ENCODE data around the gene VPS8. TPM values are rescaled to one million over a fixed set of nuclear protein-coding genes. Genes with fewer than 3 reads are reported as not detected.
A peak's percentile ranks its signal among the peaks of the same experiment; 100 is the strongest.

The VPS8 gene
- total and polyA plus RNA-seq, 4 experiments from 2014 or later, result 23.0 to 85.9 (median 60.2) TPM

- no peak overlapping the region for H3K4me3 Mint-ChIP-seq
- intact Hi-C loops (cut with micrococcal nuclease), result no loop called here
- no peaks in the 10 kb centered on the region for H3K36me3 ChIP-seq (ENCODE audit: insufficient read depth, low read length)
- no peaks in the 10 kb centered on the region for H3K9me3 ChIP-seq (ENCODE audit: control insufficient read depth in 1 of 2, low read length in 2 of 2)
- no peak overlapping the region for H3K27ac Mint-ChIP-seq
- H3K27me3 Mint-ChIP-seq, result peaks cover 13 to 16% of the 10 kb centered on the region in 2 donors
- H3K9me3 Mint-ChIP-seq, result no peaks in the 10 kb centered on the region
- no peak for DNase-seq
- CTCF ChIA-PET (ENCODE audit: partially characterized antibody), result interaction anchor here (1.4 to 5.2 kb wide), 6 partner anchors 10 to 248 kb away, joined by 5 to 29 read pairs (median 10); partner anchors contain the start of gene EPHB3
- H3K27me3 ChIP-seq (ENCODE audit: insufficient read depth, low read length), result no peaks in the 10 kb centered on the region
- H3K27ac ChIP-seq (ENCODE audit: low read depth, low read length), result no peak overlapping the region
- no peak overlapping the region for H3K4me3 ChIP-seq (ENCODE audit: low read length in 2 of 2)
- H3K36me3 Mint-ChIP-seq, result no peaks in the 10 kb centered on the region
- POLR2A ChIA-PET (ENCODE audit: partially characterized antibody), result interaction anchor here (0.6 to 1.4 kb wide), 2 partner anchors 81 to 244 kb away, joined by 3 read pairs; partner anchors contain the start of gene EPHB3
- no peaks in the 10 kb centered on the region for H3K4me1 Mint-ChIP-seq
- H3K4me1 ChIP-seq (ENCODE audit: insufficient read depth, low read length), result no peaks in the 10 kb centered on the region
These were observed 7.2 kb upstream of the VPS8 start for GRCh38 chr3:184804801-184805200.

- POLR2A ChIA-PET (ENCODE audit: partially characterized antibody), result interaction anchor here (0.6 kb wide), 1 partner anchor 82 kb away, joined by 3 read pairs; no protein-coding TSS in a partner anchor
- CTCF ChIA-PET (ENCODE audit: partially characterized antibody), result interaction anchor here (1.4 to 5.2 kb wide), 4 partner anchors 9 to 244 kb away, joined by 5 to 29 read pairs (median 8); partner anchors contain the start of gene EPHB3
These were observed 6.5 kb upstream of the VPS8 start for GRCh38 chr3:184805351-184806038.

GRCh38 chr3:184806567-184807271, 5.2 kb upstream of the VPS8 start:
- H3K27me3 Mint-ChIP-seq, result peaks cover 4 to 7% of the 10 kb centered on the region in 2 donors
- no peaks in the 10 kb centered on the region for H3K36me3 Mint-ChIP-seq
- H3K9me3 ChIP-seq (ENCODE audit: control insufficient read depth in 1 of 2, low read length in 2 of 2), result no peaks in the 10 kb centered on the region
- H3K27ac Mint-ChIP-seq, result no peak overlapping the region
- no peak overlapping the region for H3K4me3 Mint-ChIP-seq
- DNase-seq, result no peak
- H3K27ac ChIP-seq (ENCODE audit: low read depth, low read length), result no peak overlapping the region
- no peak overlapping the region for H3K4me3 ChIP-seq (ENCODE audit: low read length in 2 of 2)
- no peaks in the 10 kb centered on the region for H3K36me3 ChIP-seq (ENCODE audit: insufficient read depth, low read length)
- ChIA-PET POLR2A (ENCODE audit: partially characterized antibody) (no interaction called here), CTCF (ENCODE audit: partially characterized antibody) (interaction anchor here (1.0 kb wide), 1 partner anchor 28 kb away, joined by 3 read pairs; no protein-coding TSS in a partner anchor)
- peaks cover 10% of the 10 kb centered on the region for H3K4me1 ChIP-seq (ENCODE audit: insufficient read depth, low read length)
- H3K9me3 Mint-ChIP-seq, result no peaks in the 10 kb centered on the region
- intact Hi-C loops (cut with micrococcal nuclease), result no loop called here
- H3K4me1 Mint-ChIP-seq, result peaks cover 3 to 10% (median 5%) of the 10 kb centered on the region in 4 donors
- no peaks in the 10 kb centered on the region for H3K27me3 ChIP-seq (ENCODE audit: insufficient read depth, low read length)

More at GRCh38 chr3:184805351-184806038, 6.5 kb upstream of the VPS8 start:
- Mint-ChIP-seq H3K9me3 (no peaks in the 10 kb centered on the region), H3K27ac (no peak overlapping the region), H3K36me3 (no peaks in the 10 kb centered on the region), H3K4me3 (no peak overlapping the region), H3K27me3 (peaks cover 10 to 16% of the 10 kb centered on the region in 2 donors), H3K4me1 (no peaks in the 10 kb centered on the region)
- no peaks in the 10 kb centered on the region for H3K9me3 ChIP-seq (ENCODE audit: control insufficient read depth in 1 of 2, low read length in 2 of 2)
- H3K4me3 ChIP-seq (ENCODE audit: low read length in 2 of 2), result no peak overlapping the region
- intact Hi-C loops (cut with micrococcal nuclease), result no loop called here
- no peak for DNase-seq
- no peaks in the 10 kb centered on the region for H3K4me1 ChIP-seq (ENCODE audit: insufficient read depth, low read length)
- no peak overlapping the region for H3K27ac ChIP-seq (ENCODE audit: low read depth, low read length)
- H3K27me3 ChIP-seq (ENCODE audit: insufficient read depth, low read length), result no peaks in the 10 kb centered on the region
- no peaks in the 10 kb centered on the region for H3K36me3 ChIP-seq (ENCODE audit: insufficient read depth, low read length)

- Histone ChIP-seq H3K27ac (ENCODE audit: low read depth, low read length) (no peak overlapping the region), H3K9me3 (ENCODE audit: control insufficient read depth in 1 of 2, low read length in 2 of 2) (no peaks in the 10 kb centered on the region), H3K36me3 (ENCODE audit: insufficient read depth, low read length) (no peaks in the 10 kb centered on the region), H3K4me1 (ENCODE audit: insufficient read depth, low read length) (peaks cover 13% of the 10 kb centered on the region), H3K27me3 (ENCODE audit: insufficient read depth, low read length) (no peaks in the 10 kb centered on the region), H3K4me3 (ENCODE audit: low read length in 2 of 2) (no peak overlapping the region)
- Mint-ChIP-seq H3K36me3 (peaks cover 0 to 4% of the 10 kb centered on the region in 2 donors), H3K9me3 (peaks cover 0 to 3% (median 0%) of the 10 kb centered on the region in 8 donors), H3K27me3 (peaks cover 6 to 7% of the 10 kb centered on the region in 2 donors), H3K27ac (no peak overlapping the region), H3K4me1 (peaks cover 7 to 16% (median 10%) of the 10 kb centered on the region in 4 donors), H3K4me3 (no peak overlapping the region)
- CTCF ChIA-PET (ENCODE audit: partially characterized antibody), result interaction anchor here (1.0 kb wide), 1 partner anchor 29 kb away, joined by 3 read pairs; no protein-coding TSS in a partner anchor
- intact Hi-C loops (cut with micrococcal nuclease), result no loop called here
- POLR2A ChIA-PET (ENCODE audit: partially characterized antibody), result no interaction called here
- no peak for DNase-seq
These were observed 4.4 kb upstream of the VPS8 start for GRCh38 chr3:184807549-184807948.

GRCh38 chr3:184808021-184808420, 3.9 kb upstream of the VPS8 start:
- Histone ChIP-seq H3K27me3 (ENCODE audit: insufficient read depth, low read length) (no peaks in the 10 kb centered on the region), H3K36me3 (ENCODE audit: insufficient read depth, low read length) (no peaks in the 10 kb centered on the region), H3K4me3 (ENCODE audit: low read length in 2 of 2) (no peak overlapping the region), H3K4me1 (ENCODE audit: insufficient read depth, low read length) (peaks cover 18% of the 10 kb centered on the region), H3K27ac (ENCODE audit: low read depth, low read length) (no peak overlapping the region), H3K9me3 (ENCODE audit: control insufficient read depth in 1 of 2, low read length in 2 of 2) (no peaks in the 10 kb centered on the region)
- Mint-ChIP-seq H3K36me3 (peaks cover 0 to 4% of the 10 kb centered on the region in 2 donors), H3K9me3 (peaks cover 0 to 3% (median 0%) of the 10 kb centered on the region in 8 donors), H3K4me1 (peaks cover 9 to 20% (median 14%) of the 10 kb centered on the region in 4 donors), H3K27me3 (peaks cover 6 to 7% of the 10 kb centered on the region in 2 donors), H3K4me3 (no peak overlapping the region), H3K27ac (no peak overlapping the region)
- CTCF ChIA-PET (ENCODE audit: partially characterized antibody), result interaction anchor here (0.7 to 1.1 kb wide), 4 partner anchors 29 to 294 kb away, joined by 3 read pairs; no protein-coding TSS in a partner anchor
- intact Hi-C loops (cut with micrococcal nuclease), result no loop called here
- POLR2A ChIA-PET (ENCODE audit: partially characterized antibody), result no interaction called here
- no peak for DNase-seq

- no peak for DNase-seq
- peaks cover 37% of the 10 kb centered on the region for H3K4me1 ChIP-seq (ENCODE audit: insufficient read depth, low read length)
- H3K9me3 ChIP-seq (ENCODE audit: control insufficient read depth in 1 of 2, low read length in 2 of 2), result no peaks in the 10 kb centered on the region
- H3K9me3 Mint-ChIP-seq, result peaks cover 0 to 3% (median 0%) of the 10 kb centered on the region in 8 donors
- no peaks in the 10 kb centered on the region for H3K36me3 ChIP-seq (ENCODE audit: insufficient read depth, low read length)
- CTCF ChIA-PET (ENCODE audit: partially characterized antibody), result interaction anchor here (0.9 to 2.4 kb wide), 2 partner anchors 8 to 249 kb away, joined by 3 to 12 read pairs; partner anchors contain the start of gene EPHB3
- no peak overlapping the region for H3K4me3 Mint-ChIP-seq
- no peak overlapping the region for H3K4me3 ChIP-seq (ENCODE audit: low read length in 2 of 2)
- intact Hi-C loops (cut with micrococcal nuclease), result loop anchor here (5.0 kb wide), 3 partner anchors 98 to 777 kb away; partner anchors contain the start of genes CLCN2, MAGEF1, POLR2H and SENP2
- peak overlapping the region in 1 of 7 donors; percentile 44 for H3K27ac Mint-ChIP-seq
- POLR2A ChIA-PET (ENCODE audit: partially characterized antibody), result no interaction called here
- H3K27ac ChIP-seq (ENCODE audit: low read depth, low read length), result no peak overlapping the region
- peaks cover 0 to 4% of the 10 kb centered on the region in 2 donors for H3K36me3 Mint-ChIP-seq
- H3K27me3 ChIP-seq (ENCODE audit: insufficient read depth, low read length), result no peaks in the 10 kb centered on the region
- peaks cover 5 to 7% of the 10 kb centered on the region in 2 donors for H3K27me3 Mint-ChIP-seq
- H3K4me1 Mint-ChIP-seq, result peaks cover 16 to 36% (median 29%) of the 10 kb centered on the region in 4 donors
These were observed 1.8 kb upstream of the VPS8 start for GRCh38 chr3:184810146-184810545.
